Measurements from ENCODE around the gene FERMT1.

- TF ChIP-seq CTCF (IDR thresholded peaks at IDR 0.05; ENCODE audit: insufficient read depth, low read depth, low read length) (no peak), EZH2 (IDR thresholded peaks at IDR 0.05; ENCODE audit: insufficient read depth, low read length) (no peak)
Measured at GRCh38 chr20:6057691-6058090, 65.1 kb downstream of the FERMT1 start.

Measured in astrocyte (in vitro differentiated cells and primary cell).